HEK293 (cell line): ENCODE measurements around the gene VTN.

Experiments used
- CTCF ChIA-PET: fragments of 350-600 bp; formaldehyde crosslinking; extraction: SDS; loops from one replicate; lab custom pipeline; 2021; ENCODE audit warnings: antibody characterized with exemption; lab: Yijun Ruan, JAX
- POLR2A ChIA-PET: fragments of 300-600 bp; formaldehyde crosslinking; extraction: SDS; loops from one replicate; lab custom pipeline; 2020; ENCODE audit warnings: antibody characterized with exemption, inconsistent platforms; lab: Yijun Ruan, JAX
- H3K27ac ChIP-seq: fragments of 200-500 bp; sonication (Bioruptor generic); 2 replicates; pipeline ENCODE4 v1.5.1; 2014; ENCODE audit warnings: low read depth, low read length, control low read depth, inconsistent platforms; ENCODE audit errors: extremely low read depth
- H3K36me3 ChIP-seq, 2 experiments: fragments of 200-500 bp in 1 of 2; sonication (Bioruptor generic) in 1 of 2; 1 replicate in 1 of 2; 2 replicates in 1 of 2; pipeline ENCODE4 v1.5.1; 2014 to 2017; ENCODE audit warnings: inconsistent platforms in 2 of 2, low read length in 2 of 2; ENCODE audit not compliant: control insufficient read depth in 2 of 2, insufficient read depth in 1 of 2
- H3K4me1 ChIP-seq: fragments of 200-500 bp; sonication (Bioruptor generic); 2 replicates; pipeline ENCODE4 v1.5.1; 2014; ENCODE audit warnings: mild to moderate bottlenecking, low read length, inconsistent platforms; ENCODE audit not compliant: control insufficient read depth, insufficient read depth
- H3K4me3 ChIP-seq: 2 replicates; pipeline ENCODE4 v1.5.1; 2011; ENCODE audit warnings: low read depth, mild to moderate bottlenecking, control low read depth, low read length, moderate library complexity
- H3K9me3 ChIP-seq: fragments of 200-500 bp; sonication (Bioruptor generic); 2 replicates; pipeline ENCODE4 v1.5.1; 2014; ENCODE audit warnings: low read depth, low read length, inconsistent platforms; ENCODE audit not compliant: control insufficient read depth, insufficient read depth
- SCRT2 ChIP-seq: fragments of 450-650 bp; formaldehyde crosslinking; IDR thresholded peaks from 2 replicates; pipeline ENCODE4 v1.5.1; 2016; ENCODE audit warnings: missing biosample characterization, missing genetic modification characterization
- SP3 ChIP-seq: fragments of 450-650 bp; formaldehyde crosslinking; IDR thresholded peaks from 2 replicates; pipeline ENCODE4 v1.5.1; 2016; ENCODE audit warnings: missing biosample characterization, missing genetic modification characterization
- YY1 ChIP-seq: fragments of 450-650 bp; formaldehyde crosslinking; IDR thresholded peaks from 2 replicates; pipeline ENCODE4 v1.5.1; 2018; ENCODE audit warnings: missing biosample characterization, missing genetic modification characterization
- ZFP41 ChIP-seq: fragments of 450-650 bp; formaldehyde crosslinking; IDR thresholded peaks from 2 replicates; pipeline ENCODE4 v1.5.1; 2016; ENCODE audit warnings: missing biosample characterization, missing genetic modification characterization, borderline replicate concordance
- ZNF121 ChIP-seq: fragments of 450-650 bp; formaldehyde crosslinking; IDR thresholded peaks from 2 replicates; pipeline ENCODE4 v1.5.1; 2016; ENCODE audit warnings: missing biosample characterization, missing genetic modification characterization
- ZNF132 ChIP-seq: fragments of 450-650 bp; formaldehyde crosslinking; IDR thresholded peaks from 2 replicates; pipeline ENCODE4 v1.5.1; 2017; ENCODE audit warnings: missing biosample characterization, missing genetic modification characterization, borderline replicate concordance
- ZNF202 ChIP-seq: fragments of 450-650 bp; formaldehyde crosslinking; IDR thresholded peaks from 2 replicates; pipeline ENCODE4 v1.5.1; 2016; ENCODE audit warnings: missing biosample characterization, missing genetic modification characterization, borderline replicate concordance
- ZNF391 ChIP-seq: fragments of 450-650 bp; formaldehyde crosslinking; IDR thresholded peaks from 2 replicates; pipeline ENCODE4 v1.5.1; 2016; ENCODE audit warnings: low read depth, missing biosample characterization, missing genetic modification characterization, borderline replicate concordance
- ZNF426 ChIP-seq: fragments of 450-650 bp; formaldehyde crosslinking; IDR thresholded peaks from 2 replicates; pipeline ENCODE4 v1.5.1; 2017; ENCODE audit warnings: missing biosample characterization, missing genetic modification characterization, mild to moderate bottlenecking, inconsistent platforms, moderate library complexity
- ZNF514 ChIP-seq: fragments of 450-650 bp; formaldehyde crosslinking; IDR thresholded peaks from 2 replicates; pipeline ENCODE4 v1.5.1; 2016; ENCODE audit warnings: missing biosample characterization, missing genetic modification characterization
- ZNF521 ChIP-seq: fragments of 450-650 bp; formaldehyde crosslinking; IDR thresholded peaks from 2 replicates; pipeline ENCODE4 v1.5.1; 2017; ENCODE audit warnings: missing biosample characterization, mild to moderate bottlenecking, missing genetic modification characterization
- ZNF558 ChIP-seq: fragments of 450-650 bp; formaldehyde crosslinking; IDR thresholded peaks from 2 replicates; pipeline ENCODE4 v1.5.1; 2016; ENCODE audit warnings: missing biosample characterization, missing genetic modification characterization
- ZNF600 ChIP-seq: fragments of 450-650 bp; formaldehyde crosslinking; IDR thresholded peaks from 2 replicates; pipeline ENCODE4 v1.5.1; 2016; ENCODE audit warnings: missing biosample characterization, missing genetic modification characterization
- ZNF701 ChIP-seq: fragments of 450-650 bp; formaldehyde crosslinking; IDR thresholded peaks from 2 replicates; pipeline ENCODE4 v1.5.1; 2016; ENCODE audit warnings: missing biosample characterization, missing genetic modification characterization
- ZNF776 ChIP-seq: fragments of 450-650 bp; formaldehyde crosslinking; IDR thresholded peaks from 2 replicates; pipeline ENCODE4 v1.5.0; 2017; ENCODE audit warnings: missing biosample characterization, missing genetic modification characterization, borderline replicate concordance
- ZNF843 ChIP-seq: fragments of 450-650 bp; formaldehyde crosslinking; IDR thresholded peaks from 2 replicates; pipeline ENCODE4 v1.5.1; 2016; ENCODE audit warnings: missing biosample characterization, missing genetic modification characterization
- ZSCAN23 ChIP-seq: fragments of 450-650 bp; formaldehyde crosslinking; IDR thresholded peaks from 2 replicates; pipeline ENCODE4 v1.5.1; 2016; ENCODE audit warnings: missing biosample characterization, missing genetic modification characterization
- TF ChIP-seq, protein P1 (sequence below): fragments of 450-650 bp; formaldehyde crosslinking; IDR thresholded peaks from 2 replicates; pipeline ENCODE4 v1.5.1; 2017; ENCODE audit warnings: missing biosample characterization, missing genetic modification characterization
- TF ChIP-seq, protein P2 (sequence below): fragments of 450-650 bp; formaldehyde crosslinking; IDR thresholded peaks from 2 replicates; pipeline ENCODE4 v1.5.1; 2016; ENCODE audit warnings: missing biosample characterization, missing genetic modification characterization
- TF ChIP-seq, protein P3 (sequence below): fragments of 450-650 bp; IDR thresholded peaks from 2 replicates; pipeline ENCODE4 v1.5.1; 2018; ENCODE audit warnings: missing biosample characterization, mild to moderate bottlenecking, missing genetic modification characterization
- TF ChIP-seq, protein P4 (sequence below): fragments of 450-650 bp; formaldehyde crosslinking; IDR thresholded peaks from 2 replicates; pipeline ENCODE4 v1.5.1; 2016; ENCODE audit warnings: missing biosample characterization, missing genetic modification characterization
- TF ChIP-seq, protein P5 (sequence below): fragments of 450-650 bp; formaldehyde crosslinking; IDR thresholded peaks from 2 replicates; pipeline ENCODE4 v1.5.1; 2016; ENCODE audit warnings: missing biosample characterization, missing genetic modification characterization, borderline replicate concordance

VTN gene

DNA sequence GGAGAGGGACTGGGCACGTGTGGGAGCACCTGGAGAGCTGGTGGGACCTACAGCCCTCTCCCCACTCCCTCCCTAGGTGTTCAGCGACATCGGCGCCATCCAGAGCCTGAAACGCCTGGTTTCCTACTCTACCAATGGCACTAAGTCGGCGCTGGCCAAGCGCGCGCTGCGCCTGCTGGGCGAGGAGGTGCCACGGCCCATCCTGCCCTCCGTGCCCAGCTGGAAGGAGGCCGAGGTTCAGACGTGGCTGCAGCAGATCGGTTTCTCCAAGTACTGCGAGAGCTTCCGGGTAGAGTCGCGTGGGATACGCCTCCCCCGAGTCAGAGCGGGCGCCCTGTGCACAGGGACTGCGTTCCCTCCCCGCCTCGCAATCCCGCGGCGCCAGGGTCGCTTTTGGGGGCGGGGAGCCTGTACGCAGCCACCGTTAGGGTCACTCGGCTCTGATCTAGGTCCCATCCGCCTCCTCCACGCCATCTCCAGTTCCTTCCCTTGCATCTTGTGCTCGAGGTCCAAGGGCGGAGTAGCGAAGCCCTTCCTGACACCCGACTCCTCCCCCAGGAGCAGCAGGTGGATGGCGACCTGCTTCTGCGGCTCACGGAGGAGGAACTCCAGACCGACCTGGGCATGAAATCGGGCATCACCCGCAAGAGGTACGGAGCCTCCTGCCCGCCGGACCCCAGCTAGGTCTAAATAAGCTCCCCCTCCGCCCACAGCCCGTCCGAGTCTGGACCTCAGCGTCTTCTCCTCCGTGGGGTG is 14.4 kb upstream of the VTN start:
- TF ChIP-seq ZNF202 (tag by site-specific recombination) (no peak), ZNF701 (no peak), ZNF558 (tag by site-specific recombination) (no peak), SP3 (tag by site-specific recombination) (no peak), ZFP41 (tag by site-specific recombination) (no peak), YY1 (tag by site-specific recombination) (no peak), ZNF426 (no peak), ZNF121 (tag by site-specific recombination) (no peak), ZSCAN23 (no peak), ZNF600 (tag by site-specific recombination) (no peak), ZNF391 (no peak), ZNF776 (tag by site-specific recombination) (no peak), ZNF514 (no peak), ZNF132 (no peak)
- TF ChIP-seq, protein P1, sequence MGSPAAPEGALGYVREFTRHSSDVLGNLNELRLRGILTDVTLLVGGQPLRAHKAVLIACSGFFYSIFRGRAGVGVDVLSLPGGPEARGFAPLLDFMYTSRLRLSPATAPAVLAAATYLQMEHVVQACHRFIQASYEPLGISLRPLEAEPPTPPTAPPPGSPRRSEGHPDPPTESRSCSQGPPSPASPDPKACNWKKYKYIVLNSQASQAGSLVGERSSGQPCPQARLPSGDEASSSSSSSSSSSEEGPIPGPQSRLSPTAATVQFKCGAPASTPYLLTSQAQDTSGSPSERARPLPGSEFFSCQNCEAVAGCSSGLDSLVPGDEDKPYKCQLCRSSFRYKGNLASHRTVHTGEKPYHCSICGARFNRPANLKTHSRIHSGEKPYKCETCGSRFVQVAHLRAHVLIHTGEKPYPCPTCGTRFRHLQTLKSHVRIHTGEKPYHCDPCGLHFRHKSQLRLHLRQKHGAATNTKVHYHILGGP (tag by site-specific recombination) = no peak
- TF ChIP-seq, protein P2, sequence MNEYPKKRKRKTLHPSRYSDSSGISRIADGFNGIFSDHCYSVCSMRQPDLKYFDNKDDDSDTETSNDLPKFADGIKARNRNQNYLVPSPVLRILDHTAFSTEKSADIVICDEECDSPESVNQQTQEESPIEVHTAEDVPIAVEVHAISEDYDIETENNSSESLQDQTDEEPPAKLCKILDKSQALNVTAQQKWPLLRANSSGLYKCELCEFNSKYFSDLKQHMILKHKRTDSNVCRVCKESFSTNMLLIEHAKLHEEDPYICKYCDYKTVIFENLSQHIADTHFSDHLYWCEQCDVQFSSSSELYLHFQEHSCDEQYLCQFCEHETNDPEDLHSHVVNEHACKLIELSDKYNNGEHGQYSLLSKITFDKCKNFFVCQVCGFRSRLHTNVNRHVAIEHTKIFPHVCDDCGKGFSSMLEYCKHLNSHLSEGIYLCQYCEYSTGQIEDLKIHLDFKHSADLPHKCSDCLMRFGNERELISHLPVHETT (tag by site-specific recombination) = no peak
- TF ChIP-seq, protein P3, sequence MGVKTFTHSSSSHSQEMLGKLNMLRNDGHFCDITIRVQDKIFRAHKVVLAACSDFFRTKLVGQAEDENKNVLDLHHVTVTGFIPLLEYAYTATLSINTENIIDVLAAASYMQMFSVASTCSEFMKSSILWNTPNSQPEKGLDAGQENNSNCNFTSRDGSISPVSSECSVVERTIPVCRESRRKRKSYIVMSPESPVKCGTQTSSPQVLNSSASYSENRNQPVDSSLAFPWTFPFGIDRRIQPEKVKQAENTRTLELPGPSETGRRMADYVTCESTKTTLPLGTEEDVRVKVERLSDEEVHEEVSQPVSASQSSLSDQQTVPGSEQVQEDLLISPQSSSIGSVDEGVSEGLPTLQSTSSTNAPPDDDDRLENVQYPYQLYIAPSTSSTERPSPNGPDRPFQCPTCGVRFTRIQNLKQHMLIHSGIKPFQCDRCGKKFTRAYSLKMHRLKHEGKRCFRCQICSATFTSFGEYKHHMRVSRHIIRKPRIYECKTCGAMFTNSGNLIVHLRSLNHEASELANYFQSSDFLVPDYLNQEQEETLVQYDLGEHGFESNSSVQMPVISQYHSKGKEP (tag by site-specific recombination) = no peak
- TF ChIP-seq, all 188 proteins: peak for 0
- ChIA-PET POLR2A (interaction anchor here (0.6 to 0.8 kb wide), 2 partner anchors 16 to 30 kb away, joined by 3 to 4 read pairs; no protein-coding TSS in a partner anchor), CTCF (interaction anchor here (0.6 to 1.0 kb wide), 2 partner anchors 33 to 46 kb away, joined by 3 to 5 read pairs; no protein-coding TSS in a partner anchor)
- Histone ChIP-seq H3K9me3 (no peaks in the 10 kb centered on the region), H3K36me3 (peaks cover 26 to 52% of the 10 kb centered on the region in 2 experiments), H3K4me3 (no peak overlapping the region), H3K4me1 (peaks cover 2% of the 10 kb centered on the region; the same call in 1 of the 2 replicates), H3K27ac (no peak overlapping the region)

DNA sequence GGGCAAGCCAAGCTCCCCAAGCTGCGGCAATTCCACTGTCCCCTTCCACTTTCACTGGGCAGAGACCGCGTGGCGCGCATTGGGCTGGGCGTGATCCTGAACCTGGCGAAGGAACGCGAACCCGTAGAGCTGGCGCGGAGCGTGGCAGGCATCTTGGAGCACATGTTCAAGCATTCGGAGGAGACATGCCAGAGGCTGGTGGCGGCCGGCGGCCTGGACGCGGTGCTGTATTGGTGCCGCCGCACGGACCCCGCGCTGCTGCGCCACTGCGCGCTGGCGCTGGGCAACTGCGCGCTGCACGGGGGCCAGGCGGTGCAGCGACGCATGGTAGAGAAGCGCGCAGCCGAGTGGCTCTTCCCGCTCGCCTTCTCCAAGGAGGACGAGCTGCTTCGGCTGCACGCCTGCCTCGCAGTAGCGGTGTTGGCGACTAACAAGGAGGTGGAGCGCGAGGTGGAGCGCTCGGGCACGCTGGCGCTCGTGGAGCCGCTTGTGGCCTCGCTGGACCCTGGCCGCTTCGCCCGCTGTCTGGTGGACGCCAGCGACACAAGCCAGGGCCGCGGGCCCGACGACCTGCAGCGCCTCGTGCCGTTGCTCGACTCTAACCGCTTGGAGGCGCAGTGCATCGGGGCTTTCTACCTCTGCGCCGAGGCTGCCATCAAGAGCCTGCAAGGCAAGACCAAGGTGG is 11.2 kb upstream of the VTN start:
- ChIA-PET CTCF (interaction anchor here (0.6 to 3.3 kb wide), 5 partner anchors 8 to 168 kb away, joined by 3 to 15 read pairs (median 3); no protein-coding TSS in a partner anchor), POLR2A (interaction anchor here (0.5 to 1.7 kb wide), 4 partner anchors 11 to 26 kb away, joined by 3 to 7 read pairs (median 4); partner anchors contain the start of genes POLDIP2 and VTN)
- H3K9me3 ChIP-seq = no peaks in the 10 kb centered on the region
- peaks cover 2% of the 10 kb centered on the region; the same call in 1 of the 2 replicates for H3K4me1 ChIP-seq
- H3K4me3 ChIP-seq = no peak overlapping the region
- H3K27ac ChIP-seq = no peak overlapping the region
- peaks cover 8 to 32% of the 10 kb centered on the region in 2 experiments for H3K36me3 ChIP-seq
- TF ChIP-seq ZNF521 (tag by site-specific recombination) (no peak), ZNF132 (no peak), SCRT2 (tag by site-specific recombination) (no peak), ZNF843 (tag by site-specific recombination) (no peak)
- TF ChIP-seq, protein P4, sequence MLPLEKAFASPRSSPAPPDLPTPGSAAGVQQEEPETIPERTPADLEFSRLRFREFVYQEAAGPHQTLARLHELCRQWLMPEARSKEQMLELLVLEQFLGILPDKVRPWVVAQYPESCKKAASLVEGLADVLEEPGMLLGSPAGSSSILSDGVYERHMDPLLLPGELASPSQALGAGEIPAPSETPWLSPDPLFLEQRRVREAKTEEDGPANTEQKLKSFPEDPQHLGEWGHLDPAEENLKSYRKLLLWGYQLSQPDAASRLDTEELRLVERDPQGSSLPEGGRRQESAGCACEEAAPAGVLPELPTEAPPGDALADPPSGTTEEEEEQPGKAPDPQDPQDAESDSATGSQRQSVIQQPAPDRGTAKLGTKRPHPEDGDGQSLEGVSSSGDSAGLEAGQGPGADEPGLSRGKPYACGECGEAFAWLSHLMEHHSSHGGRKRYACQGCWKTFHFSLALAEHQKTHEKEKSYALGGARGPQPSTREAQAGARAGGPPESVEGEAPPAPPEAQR (tag by site-specific recombination) = no peak
- TF ChIP-seq, protein P5, sequence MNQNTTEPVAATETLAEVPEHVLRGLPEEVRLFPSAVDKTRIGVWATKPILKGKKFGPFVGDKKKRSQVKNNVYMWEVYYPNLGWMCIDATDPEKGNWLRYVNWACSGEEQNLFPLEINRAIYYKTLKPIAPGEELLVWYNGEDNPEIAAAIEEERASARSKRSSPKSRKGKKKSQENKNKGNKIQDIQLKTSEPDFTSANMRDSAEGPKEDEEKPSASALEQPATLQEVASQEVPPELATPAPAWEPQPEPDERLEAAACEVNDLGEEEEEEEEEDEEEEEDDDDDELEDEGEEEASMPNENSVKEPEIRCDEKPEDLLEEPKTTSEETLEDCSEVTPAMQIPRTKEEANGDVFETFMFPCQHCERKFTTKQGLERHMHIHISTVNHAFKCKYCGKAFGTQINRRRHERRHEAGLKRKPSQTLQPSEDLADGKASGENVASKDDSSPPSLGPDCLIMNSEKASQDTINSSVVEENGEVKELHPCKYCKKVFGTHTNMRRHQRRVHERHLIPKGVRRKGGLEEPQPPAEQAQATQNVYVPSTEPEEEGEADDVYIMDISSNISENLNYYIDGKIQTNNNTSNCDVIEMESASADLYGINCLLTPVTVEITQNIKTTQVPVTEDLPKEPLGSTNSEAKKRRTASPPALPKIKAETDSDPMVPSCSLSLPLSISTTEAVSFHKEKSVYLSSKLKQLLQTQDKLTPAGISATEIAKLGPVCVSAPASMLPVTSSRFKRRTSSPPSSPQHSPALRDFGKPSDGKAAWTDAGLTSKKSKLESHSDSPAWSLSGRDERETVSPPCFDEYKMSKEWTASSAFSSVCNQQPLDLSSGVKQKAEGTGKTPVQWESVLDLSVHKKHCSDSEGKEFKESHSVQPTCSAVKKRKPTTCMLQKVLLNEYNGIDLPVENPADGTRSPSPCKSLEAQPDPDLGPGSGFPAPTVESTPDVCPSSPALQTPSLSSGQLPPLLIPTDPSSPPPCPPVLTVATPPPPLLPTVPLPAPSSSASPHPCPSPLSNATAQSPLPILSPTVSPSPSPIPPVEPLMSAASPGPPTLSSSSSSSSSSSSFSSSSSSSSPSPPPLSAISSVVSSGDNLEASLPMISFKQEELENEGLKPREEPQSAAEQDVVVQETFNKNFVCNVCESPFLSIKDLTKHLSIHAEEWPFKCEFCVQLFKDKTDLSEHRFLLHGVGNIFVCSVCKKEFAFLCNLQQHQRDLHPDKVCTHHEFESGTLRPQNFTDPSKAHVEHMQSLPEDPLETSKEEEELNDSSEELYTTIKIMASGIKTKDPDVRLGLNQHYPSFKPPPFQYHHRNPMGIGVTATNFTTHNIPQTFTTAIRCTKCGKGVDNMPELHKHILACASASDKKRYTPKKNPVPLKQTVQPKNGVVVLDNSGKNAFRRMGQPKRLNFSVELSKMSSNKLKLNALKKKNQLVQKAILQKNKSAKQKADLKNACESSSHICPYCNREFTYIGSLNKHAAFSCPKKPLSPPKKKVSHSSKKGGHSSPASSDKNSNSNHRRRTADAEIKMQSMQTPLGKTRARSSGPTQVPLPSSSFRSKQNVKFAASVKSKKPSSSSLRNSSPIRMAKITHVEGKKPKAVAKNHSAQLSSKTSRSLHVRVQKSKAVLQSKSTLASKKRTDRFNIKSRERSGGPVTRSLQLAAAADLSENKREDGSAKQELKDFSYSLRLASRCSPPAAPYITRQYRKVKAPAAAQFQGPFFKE (tag by site-specific recombination) = no peak
